GM19324 (cell line): ENCODE results near the gene FAM120A.

Experiments
- ATAC-seq: cut with Tn5 transposase; IDR thresholded peaks from one replicate; pipeline ENCODE4 v1.9.1; 2021; ENCODE audit warnings: mild to moderate bottlenecking, moderate library complexity; ENCODE audit not compliant: unreplicated experiment, low FRiP score

The FAM120A gene

GRCh38 chr9:93612052-93612795 is 160.7 kb downstream of the FAM120A start:
- no peak for ATAC-seq

- no peak for ATAC-seq
Measured at GRCh38 chr9:93612796-93613154, 161.3 kb downstream of the FAM120A start.

GRCh38 chr9:93613174-93613573 is 161.7 kb downstream of the FAM120A start:
- ATAC-seq, result no peak

- no peak for ATAC-seq
Measured at GRCh38 chr9:93613791-93614190, 162.3 kb downstream of the FAM120A start.

GRCh38 chr9:93614830-93615468 is 163.5 kb downstream of the FAM120A start:
- ATAC-seq, result no peak
